ENCODE results near the gene DEPP1.

DEPP1 gene

DNA sequence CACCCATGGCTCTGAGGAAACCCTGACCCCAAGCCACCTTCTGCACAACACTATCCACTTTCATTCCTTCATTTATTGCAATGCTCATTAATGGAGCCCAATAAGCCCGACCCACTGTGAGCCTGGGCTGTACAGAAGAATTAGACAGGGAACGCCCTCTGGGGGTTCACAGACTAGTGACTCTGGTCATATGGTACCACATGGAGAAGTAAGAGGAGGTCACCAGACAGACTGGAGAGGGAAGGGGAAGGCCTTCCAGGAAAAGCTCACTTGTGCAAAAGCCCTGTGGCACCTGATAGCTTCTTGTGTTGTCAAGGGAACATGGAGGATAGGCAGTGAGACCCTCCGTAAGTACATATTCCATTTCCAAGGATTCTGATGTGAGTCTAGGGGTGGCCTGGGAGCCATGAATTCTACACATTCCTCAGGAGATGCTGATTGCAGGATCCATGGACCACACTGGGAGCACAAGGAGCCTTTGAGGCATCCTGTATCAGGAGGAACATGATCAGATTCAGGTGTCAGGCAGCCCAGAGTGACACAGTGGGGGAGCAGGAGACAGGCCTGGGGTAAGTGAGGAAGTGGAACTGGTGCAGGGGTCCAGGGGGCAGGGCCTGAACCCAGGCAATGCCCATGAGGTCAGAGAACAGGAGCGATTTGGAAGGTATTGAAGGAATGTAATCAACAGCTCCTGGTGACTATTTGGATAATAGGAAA, 47.5 kb downstream of the DEPP1 start:
- DNase-seq = no peak

DNA sequence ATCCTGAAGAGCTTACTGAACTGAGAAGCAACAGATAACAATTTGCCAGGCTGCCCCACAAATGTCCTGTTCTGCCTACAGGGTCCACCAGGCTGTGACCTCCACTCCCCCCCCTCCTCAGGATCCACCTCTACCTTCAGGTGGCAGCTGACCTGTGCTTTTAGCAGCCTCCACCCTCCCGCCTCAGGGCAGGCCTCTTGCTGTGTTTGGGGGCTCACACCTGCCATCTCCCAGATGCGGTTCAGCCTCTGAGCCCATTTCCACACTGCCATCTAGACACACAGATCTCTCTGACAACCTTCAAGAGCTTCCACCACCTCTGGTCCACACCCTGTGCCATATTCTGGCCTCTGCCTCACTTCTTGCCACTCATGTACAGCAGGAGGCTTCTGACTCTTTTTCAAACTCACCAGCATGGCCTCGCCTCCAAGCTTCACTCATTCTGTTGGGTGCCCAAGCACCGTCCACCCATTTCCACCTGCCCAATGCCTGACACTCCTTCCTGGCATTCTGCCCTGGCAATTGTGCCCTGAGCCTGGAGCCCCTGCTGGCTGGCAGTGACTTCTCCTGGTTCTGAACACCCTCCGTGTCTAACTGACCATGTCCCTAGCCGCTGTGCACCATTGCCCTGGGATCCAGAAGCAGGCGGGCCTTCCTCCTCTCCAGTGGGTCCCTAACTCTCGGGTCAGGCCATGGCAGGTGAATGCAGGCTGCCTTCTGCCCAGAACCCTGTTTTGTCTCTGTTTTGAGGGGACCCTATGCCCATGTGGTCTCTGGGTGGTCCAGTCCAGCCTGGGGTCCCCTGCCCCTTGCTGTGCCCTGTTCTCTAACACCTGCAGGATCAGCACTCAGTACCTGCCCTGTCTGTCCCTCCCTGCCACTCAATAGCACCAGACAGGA, 49.0 kb downstream of the DEPP1 start:
- DNase-seq = no peak

DNA sequence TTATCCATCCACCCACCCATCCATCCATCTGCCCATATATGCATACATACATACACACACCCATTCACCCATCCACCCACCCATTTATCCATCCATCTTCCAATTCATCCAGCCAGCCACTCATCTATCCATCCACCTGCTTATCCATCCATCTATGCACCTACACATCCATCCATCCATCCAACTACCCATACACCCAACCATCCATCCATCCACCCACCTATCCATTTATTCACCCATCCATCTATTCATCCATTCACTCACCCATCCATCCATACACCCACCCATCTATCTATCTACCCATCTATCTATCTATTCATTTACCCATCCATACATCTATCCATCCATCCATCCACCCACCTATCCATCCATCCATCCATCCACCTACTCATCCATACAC, 50.1 kb downstream of the DEPP1 start:
- no peak for DNase-seq

DNA sequence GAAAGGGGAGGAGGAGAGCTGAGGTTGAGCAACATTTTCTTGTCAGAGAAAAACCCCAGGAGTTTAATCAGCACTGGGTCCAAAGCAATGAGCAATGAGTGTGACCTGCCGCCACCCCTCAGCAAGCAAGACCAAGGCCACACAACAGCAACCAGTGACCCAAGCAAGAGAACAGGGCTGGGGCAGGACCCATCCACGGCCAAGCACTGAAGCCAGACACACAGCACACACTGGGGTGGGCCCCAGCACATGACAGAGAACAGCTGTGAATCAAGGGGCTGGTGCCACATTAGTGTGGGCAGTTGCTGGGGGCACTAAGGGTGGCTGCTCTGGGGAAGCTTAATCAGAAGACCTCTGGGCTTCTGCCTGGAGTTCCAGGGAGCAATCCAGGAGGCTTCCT, 51.3 kb downstream of the DEPP1 start:
- no peak for DNase-seq

DNA sequence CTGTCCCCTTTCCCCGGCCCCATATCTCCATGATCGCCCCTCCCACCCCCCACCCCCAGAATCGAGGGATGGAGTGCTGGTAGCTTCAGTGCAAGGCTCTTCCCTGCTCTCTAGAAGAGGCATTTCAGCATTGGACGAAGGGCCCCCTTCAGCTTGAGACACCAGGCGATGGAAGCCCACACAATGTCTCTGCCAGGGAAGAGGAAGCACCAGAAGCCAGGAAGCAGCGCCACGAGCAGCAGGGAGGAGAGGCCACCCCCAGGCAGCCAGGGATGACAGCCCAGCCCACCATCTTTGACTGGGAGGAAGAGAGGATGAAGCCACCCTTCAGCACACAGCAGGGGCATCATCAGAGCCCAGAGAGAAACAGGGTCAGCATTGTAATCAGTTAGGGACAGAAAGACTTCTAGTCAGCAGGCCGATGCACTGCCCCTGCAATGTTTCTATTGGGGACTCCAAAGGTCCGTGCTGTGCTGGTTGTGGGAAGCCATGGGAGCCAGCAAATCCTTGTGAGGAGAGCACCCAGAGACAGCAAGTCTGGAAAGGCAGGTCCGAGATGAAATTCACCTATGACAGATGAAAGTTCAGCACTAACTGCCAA, 51.8 kb downstream of the DEPP1 start:
- no peak for DNase-seq

Data from activated CD4-positive, alpha-beta T cell treated with anti-CD3 and anti-CD28 coated beads, Interleukin-10, Interleukin-2, amounts not matched to agents 100 ng/mL and 50 ng/mL, durations not matched to agents 16 hours and 8 hours (primary cell).